Eye (tissue), 1 donor: Measurements from ENCODE around the gene SMOC2.
"Not testable (repeated sequence)": the region's sequence is repeated elsewhere in the genome, so short reads cannot be mapped to it uniquely, and the experiment has no call there.

ENCODE experiments used
- DNase-seq: peaks from one replicate; pipeline ENCODE4 v3.0.0-alpha.2; 2015

SMOC2 gene

GRCh38 chr6:168666699-168667427 lies 225.9 kb downstream of the SMOC2 start:
- DNase-seq, result no peak

DNA sequence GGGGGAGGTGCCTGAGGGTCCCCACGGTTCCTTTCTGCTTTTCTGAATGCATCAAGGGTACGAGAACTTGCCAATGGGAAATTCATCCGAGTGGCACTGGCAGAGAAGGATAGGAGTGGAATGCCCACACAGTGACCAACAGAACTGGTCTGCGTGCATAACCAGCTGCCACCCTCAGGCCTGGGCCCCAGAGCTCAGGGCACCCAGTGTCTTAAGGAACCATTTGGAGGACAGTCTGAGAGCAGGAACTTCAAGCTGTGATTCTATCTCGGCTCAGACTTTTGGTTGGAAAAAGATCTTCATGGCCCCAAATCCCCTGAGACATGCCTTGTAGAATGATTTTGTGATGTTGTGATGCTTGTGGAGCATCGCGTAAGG lies 226.4 kb downstream of the SMOC2 start:
- DNase-seq, result no peak

- no peak for DNase-seq
Measured at GRCh38 chr6:168670401-168670985, 229.5 kb downstream of the SMOC2 start.

DNA sequence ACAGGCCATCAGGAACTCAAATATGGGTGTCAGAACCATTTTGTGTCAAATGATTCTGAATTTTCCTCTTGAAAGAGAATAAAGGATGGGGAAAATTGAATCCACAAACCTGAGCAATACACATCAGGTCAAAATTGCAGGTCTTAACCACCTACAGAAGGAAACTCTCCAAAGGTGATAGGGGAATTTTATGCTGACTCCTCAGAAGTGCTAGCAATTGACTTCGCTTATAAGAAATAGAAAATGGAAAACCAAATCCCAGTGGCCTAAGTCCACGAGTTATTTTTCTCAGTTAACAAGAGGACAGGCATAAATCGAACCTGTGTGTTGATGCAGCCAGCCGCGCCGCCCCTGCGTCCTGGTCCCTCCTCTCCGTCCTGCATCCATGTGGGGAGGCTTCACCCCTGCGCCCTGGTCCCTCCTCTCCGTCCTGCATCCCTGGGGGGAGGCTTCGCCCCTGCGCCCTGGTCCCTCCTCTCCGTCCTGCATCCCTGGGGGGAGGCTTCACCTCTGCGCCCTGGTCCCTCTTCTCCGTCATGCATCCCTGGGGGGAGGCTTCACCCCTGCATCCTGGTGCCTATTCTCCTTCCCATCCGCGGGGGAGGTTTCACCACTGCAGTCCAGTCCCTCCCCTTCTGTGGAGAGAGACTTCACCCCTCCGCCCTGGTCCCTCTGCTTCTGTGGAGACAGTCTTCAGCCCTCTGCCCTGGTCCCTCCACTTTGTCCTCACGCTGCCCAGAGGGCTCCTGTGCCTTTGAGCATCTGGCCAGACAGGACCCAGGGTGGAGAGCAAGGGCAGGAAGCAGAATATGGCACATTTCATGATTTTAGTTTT lies 230.3 kb downstream of the SMOC2 start:
- DNase-seq, result no peak

DNA sequence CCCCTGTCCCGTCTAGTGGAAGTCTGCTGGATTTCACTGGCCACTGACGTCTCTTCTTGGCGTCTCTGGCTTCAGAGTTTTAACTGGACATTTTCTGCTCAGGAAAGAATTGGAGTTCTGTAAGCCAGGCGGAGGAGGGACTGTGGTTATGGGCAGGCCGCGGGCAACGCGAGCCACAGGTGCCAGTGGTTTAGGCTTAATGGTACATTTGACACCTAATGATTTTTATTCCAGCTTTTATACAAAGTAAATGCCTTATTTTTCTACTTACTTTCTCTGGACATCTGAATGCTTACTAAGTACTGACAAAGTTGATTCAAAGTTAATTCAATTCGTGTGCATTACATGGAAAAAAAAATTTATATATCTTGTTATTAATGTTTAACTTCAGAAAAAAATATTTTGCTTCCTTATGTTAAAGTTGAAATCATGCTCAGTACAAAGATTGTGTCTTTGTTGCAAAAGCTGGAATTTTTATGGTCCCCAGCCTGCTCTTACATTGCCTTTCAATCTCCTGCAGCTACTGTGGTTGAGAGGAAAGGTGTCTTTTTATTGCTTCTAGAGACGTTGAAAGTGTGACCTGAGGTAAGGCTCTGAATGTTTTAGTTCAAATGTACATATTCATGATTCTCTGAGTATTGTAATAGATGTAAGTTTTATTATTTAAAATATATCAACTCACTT lies 231.0 kb downstream of the SMOC2 start:
- DNase-seq, result no peak

GRCh38 chr6:168674595-168674994 lies 233.6 kb downstream of the SMOC2 start:
- no peak for DNase-seq

GRCh38 chr6:168675375-168675774 lies 234.4 kb downstream of the SMOC2 start:
- no peak for DNase-seq

GRCh38 chr6:168675933-168676551 lies 235.1 kb downstream of the SMOC2 start:
- DNase-seq, result no peak

DNA sequence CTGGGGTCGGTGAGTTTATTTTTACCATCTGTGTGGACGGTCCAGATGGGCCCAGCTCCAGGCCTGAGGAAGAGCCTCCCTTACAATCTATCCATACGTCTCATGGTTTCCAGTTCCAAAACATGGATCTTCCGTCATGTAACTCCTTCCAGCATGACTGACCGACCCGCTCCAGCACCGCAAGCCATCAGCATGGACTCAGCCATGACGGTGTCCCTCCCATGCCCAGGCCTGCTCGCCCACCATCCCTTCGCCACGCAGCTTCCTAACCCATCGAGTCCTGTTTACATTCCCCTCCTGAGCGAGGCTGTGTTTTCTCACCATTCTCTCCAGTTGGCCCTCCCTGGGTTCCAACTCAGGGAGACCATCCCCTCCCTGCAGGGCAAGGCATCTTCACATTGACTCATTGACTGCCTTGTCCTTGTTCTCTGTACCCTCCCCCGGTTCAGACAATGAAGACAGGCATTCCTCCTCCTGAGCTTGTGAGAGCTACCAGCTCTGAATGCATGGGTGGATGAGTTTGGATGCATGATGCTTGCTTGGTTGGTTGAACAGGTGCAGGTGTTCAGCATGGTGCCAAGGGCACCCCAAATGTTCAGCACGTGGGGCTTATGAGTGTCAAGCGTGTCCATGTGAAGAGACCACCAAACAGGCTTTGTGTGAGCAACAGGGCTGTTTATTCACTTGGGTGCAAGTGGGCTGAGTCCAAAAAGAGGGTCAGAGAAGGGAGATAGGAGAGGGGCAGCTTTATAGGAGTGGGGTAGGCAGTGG lies 235.8 kb downstream of the SMOC2 start:
- DNase-seq, result no peak

DNA sequence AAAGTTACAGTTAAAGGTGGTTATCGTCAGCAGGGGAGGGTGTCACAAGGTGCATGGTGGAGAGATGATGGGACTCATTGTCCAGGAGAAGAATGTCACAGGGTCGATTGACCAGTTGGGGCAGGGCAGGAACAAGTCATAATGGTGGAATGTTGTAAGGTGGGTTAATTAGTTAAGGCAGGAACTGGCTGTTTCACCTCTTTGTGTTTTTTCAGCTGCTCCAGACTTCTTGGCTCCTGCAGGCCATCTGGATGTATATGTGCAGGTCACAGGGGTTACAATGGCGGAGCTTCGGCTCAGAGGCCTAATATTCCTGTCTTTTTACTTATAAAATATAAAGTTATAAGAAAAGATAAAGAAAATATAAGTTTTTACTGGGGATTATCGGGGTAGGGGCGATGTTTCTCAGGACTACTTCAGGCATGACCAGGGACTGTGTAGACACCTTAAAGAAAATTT lies 236.4 kb downstream of the SMOC2 start:
- DNase-seq, result not testable (repeated sequence)

DNA sequence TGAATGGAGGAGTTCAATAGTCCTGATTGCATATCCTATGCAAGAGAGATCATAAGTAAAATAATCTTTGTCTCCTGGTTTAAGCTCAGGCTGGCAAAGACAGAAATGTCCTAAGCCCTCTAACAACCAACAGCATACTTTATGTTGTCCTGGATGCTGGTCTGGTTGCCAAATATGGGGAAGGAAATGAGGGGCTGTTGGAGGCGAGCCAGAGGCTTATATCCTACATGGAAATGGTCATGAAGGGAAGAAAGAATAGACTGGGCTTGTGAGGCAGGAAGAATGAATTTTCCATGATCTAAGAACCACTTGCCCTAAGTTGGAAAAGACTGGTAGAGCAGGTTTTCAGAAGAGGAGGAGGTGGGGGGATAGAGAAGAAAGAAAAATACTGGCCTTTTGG lies 237.1 kb downstream of the SMOC2 start:
- DNase-seq, result no peak

GRCh38 chr6:168678588-168678987 lies 237.6 kb downstream of the SMOC2 start:
- no peak for DNase-seq

GRCh38 chr6:168681748-168682147 lies 240.8 kb downstream of the SMOC2 start:
- no peak for DNase-seq

DNA sequence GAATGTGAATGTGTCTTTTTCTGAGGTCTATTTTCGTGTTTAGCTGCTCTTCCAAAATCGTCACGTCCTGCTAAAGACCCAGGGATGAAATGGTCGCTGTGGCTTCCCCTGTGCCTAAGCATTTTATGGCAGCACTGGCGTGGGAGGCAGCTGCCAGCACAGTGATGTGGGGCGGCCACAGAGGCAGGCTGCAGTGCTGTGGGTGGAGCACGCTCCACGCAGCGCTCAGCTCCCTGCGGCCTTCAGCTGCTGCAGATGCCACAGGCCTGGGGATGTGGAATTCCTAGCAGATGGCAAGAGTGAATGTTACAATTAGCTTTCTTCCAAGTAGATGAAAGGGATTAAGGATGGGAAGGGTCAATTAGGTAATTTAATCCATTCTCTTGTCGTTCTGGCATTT lies 242.6 kb downstream of the SMOC2 start:
- DNase-seq, result peak; percentile 72

GRCh38 chr6:168684471-168684870 lies 243.5 kb downstream of the SMOC2 start:
- no peak for DNase-seq

GRCh38 chr6:168684906-168685305 lies 243.9 kb downstream of the SMOC2 start:
- DNase-seq, result no peak

DNA sequence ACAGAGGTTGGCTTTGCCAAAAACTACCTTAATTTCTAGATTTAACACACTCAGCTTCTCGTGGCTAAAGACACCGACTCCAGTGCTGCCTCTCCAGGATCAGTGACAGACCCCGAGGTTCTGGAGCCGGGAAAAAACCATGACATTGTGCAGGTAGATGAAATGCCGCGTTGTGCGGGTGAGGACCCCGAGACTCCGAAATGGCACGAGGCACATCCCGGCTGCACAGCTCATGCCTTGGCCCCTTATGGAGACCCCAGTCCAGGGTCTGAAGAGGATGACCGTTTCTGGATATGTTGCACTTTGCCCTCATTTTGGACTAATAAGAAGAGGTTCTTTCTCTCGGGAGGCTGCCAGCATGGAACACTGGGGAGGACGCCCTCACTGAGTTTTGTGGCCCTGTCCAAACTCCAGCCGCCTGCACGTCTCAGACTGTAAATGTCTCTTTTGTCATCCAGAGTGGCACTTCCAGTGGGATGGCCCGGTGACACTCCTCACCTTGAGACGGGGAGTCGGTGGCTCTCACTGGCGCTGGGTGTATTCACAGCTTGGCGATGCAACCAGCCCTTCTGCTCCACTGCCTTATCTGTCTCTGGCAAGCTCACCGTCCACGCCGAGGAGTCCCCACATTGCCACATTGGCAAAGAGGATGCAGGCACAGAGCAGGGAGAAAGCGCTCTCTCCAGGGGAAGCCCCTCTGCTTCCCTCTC lies 245.2 kb downstream of the SMOC2 start:
- no peak for DNase-seq

DNA sequence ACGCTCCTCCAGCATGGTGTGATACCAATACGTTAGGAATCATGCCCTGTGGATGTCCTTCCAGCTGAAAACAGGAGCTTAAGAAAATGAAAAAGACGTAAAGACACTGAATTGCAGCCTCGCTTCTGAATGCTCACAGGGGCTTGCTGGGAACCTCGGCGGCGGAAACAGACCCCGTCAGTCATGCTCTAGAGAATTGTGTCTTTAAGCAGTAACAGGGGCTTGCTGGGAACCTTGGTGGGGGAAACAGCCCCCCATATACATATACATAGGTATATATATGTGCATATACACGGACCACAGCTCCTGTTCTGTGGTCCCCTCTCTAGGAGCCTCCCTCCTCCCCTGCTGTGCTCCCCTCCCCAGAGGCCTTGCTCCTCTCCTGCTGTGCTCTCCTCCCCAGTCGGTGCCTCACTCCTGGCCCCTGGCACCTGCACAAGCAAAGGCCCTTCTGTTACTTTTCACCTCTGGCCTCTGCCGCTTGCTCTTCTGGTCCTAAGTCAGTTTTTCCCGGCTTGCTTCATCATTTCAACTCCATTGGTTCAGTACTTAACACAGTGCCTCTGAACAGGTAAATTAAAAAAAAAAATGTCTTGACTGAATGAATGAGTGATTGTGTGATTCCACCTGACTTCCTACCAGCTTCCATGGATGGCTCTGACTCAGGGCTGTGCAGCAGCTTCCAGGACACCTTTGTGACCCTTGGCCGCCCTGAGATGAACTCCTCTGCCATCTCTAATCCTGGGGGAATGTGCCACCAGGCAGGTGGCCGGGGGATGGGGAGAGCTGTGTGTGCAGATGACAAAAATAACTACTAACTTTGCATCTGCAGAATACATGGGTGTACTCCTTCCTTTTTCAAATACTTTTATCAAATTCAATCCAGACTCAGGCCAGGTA lies 246.1 kb downstream of the SMOC2 start:
- DNase-seq, result no peak

DNA sequence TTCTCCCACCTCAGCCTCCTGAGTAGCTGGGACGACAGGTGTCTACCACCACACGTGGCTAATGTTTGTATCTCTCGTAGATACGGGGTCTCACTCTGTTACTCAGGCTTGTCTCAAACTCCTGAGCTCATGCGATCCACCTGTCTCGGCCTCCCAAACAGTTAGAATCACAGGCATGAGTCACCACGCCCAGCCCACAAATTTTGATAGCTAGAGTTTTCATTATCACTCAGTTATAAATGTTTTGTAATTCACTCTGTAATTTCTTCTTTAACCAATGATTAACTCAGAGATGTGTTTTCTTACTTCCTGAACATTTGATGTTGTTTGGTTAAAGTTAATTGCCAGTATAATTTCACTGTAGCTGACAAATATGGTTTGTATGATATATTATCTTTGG lies 249.3 kb downstream of the SMOC2 start:
- no peak for DNase-seq

- no peak for DNase-seq
Measured at GRCh38 chr6:168691774-168692173, 250.8 kb downstream of the SMOC2 start.
